Ramos (cell line): ENCODE results near the gene SLCO2A1.

ENCODE experiments used
- in situ Hi-C: fragments of 300-500 bp; cut with MboI; formaldehyde crosslinking; loops from one replicate; pipeline ENCODE4 v1.14.3; 2022; ENCODE audit warnings: low sequenced_read_pairs; ENCODE audit not compliant: unreplicated experiment

SLCO2A1 gene

GRCh38 chr3:133888726-133889340, 140.9 kb downstream of the SLCO2A1 start:
- in situ Hi-C loops = no loop called here

DNA sequence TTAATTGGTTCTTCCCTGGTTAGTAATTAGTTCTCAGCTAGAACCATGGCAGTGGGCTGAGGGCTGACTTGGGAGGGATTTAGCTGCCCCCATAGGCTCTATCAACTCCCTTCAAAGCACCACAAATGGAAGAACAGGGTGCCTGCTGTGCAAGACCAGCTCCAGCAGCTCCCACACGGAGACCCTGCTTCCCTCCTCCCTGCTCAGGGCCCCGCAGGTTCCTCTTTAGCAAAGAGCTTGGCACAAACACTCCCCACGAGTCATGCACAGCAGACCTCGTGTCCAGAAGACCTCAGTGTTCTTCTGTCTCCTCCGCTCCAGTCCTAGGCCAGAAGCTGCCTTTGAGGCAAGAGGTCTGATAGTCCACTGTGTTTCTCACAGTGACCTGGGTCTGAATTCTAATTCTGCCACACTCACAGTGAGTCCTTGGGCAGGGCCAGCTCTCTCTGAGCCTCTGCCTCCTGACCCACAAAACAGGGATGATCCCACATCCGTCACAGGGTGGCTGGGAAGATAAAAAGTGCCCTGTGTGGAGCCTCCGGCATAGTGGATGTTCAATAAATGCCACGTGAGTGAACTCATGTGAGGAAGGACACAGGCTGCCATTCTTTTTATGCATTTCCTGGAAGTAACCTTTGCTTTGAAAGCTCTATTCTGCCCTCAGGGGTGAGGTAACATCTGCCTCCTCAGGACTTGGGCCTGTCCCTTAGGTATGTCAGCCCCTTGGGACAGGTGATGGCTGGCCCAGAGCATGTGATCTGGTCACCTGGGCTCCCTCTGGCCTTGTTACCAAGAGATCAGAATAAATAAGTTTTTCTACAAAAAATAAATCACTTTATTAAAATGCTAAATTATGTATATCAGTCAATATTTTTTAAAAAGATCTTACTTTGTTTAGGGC, 141.7 kb downstream of the SLCO2A1 start:
- in situ Hi-C loops = no loop called here

GRCh38 chr3:133887074-133887802, 142.5 kb downstream of the SLCO2A1 start:
- in situ Hi-C loops = no loop called here

DNA sequence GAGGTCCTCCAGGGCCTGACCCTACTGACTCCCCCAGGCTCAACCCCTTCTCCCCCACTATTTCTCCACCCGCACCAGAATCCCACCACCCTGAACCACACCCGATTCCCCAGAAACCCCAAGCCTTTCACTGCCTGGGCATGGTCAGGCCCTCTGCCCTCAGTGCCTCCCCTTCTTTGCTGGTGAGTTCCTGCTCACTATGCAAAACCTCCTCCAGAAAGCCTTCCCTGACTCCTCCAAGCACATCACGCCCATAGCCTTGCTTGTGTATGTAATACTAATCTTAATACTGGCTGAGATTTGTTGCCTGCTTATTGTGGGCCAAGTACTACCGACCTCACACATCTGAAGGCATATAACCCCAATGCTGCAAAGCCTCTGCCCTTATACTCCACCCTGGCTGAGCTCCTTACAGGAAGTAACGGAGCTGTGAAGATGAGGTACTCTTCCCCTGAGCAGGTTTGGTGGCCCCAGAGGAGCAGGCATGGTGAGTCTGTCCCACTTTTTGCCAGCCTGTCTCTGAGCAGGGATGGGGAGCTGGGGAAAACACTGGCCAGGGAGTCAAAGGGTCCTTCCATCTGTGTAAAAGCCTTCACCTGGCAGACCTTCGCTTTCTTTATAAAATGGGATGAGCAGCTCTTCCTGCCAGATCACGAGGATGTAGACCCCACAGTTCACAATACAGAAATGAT, 143.5 kb downstream of the SLCO2A1 start:
- in situ Hi-C loops = no loop called here

- in situ Hi-C loops = no loop called here
These were observed 144.6 kb downstream of the SLCO2A1 start for GRCh38 chr3:133884887-133885711.

- in situ Hi-C loops = no loop called here
These were observed 145.5 kb downstream of the SLCO2A1 start for GRCh38 chr3:133884054-133884886.

DNA sequence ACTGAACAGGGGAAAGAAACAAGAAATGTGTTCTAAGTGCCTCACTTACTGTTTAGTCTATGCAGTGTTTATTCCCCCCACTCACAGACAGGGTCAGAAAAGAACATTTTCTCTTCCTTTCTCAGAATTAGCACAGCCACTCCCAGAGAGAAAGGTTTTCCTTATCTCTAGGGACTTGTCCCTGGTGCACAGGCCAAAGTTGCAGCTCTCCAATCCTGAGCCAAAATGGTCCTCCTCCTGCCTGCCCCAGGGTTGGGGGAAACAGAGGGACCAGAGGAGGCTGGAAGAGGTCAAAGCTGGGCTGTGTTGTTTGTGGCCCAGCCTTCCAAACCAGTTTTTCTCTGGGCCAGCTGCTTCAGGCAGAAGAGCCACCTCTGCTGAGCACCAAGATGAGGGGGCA, 146.1 kb downstream of the SLCO2A1 start:
- in situ Hi-C loops = no loop called here

DNA sequence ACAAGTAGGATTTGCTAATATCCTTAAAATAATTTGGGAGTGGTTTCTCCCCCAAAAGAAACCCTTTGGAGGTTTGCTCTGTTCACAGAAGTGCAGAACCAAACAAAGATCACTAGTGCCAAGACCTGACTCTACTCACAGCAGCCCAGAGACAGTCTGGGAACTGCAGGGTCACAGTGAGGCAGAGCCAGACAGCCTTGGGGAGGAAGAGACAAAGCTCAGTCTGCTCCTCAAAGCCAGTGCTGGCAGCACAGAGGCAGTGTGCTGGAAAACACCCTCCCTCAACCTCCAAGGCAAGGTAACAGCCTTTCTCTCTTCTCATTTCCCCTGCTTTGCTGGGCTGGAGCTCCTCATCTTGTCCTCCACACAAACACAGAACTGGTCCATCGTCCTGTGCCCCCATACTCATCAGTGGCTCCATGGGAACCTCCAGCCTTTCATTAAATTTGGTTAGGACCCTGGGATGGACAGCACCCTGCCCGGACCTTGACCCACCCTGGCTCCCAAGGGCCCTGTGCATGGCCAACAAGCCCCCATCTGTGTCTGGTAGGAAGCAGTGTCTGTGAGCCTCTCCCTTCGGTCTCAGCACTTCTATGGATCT, 146.6 kb downstream of the SLCO2A1 start:
- in situ Hi-C loops = no loop called here

DNA sequence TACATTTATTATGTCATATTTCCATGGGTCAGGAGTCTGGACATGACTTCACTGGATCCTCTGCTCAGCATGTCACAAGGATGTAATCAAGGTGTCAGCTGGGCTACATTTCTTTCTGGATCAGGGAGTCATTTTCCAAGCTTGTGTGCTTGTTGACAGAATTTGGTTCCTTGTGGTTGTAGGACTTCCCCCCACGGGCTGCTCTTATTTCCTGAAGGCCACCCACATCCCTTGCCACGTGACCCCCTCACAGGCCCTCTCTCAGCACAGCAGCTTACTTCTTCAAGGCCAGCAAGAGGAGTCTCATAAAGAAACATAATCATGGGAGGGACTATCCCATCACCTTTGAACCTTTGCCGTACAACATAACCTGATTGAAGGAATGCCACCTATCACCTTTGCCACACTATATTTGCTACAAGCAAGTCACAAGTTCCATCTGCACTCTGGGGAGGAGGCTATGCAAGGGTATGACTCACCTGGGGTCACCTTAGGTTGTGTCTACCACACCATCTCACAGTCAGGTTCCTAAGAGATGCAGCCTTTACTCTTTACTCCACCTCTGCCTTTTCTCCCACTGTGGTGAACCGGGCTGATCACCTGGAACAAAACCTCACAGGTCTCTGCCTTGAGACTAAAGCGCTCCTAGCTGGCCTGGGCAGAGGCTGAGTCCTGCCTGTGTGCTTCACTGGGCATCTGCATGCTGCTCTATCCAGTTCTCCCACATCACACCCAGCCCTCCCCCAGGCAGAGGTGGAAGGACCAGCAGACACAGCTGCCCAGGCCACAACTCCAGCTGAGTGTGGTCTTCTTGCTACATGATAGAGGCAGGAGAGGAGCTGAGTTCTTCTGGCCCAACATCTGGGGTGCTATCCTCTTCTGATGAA, 147.5 kb downstream of the SLCO2A1 start:
- in situ Hi-C loops = no loop called here

GRCh38 chr3:133881492-133881891, 148.2 kb downstream of the SLCO2A1 start:
- in situ Hi-C loops = no loop called here

DNA sequence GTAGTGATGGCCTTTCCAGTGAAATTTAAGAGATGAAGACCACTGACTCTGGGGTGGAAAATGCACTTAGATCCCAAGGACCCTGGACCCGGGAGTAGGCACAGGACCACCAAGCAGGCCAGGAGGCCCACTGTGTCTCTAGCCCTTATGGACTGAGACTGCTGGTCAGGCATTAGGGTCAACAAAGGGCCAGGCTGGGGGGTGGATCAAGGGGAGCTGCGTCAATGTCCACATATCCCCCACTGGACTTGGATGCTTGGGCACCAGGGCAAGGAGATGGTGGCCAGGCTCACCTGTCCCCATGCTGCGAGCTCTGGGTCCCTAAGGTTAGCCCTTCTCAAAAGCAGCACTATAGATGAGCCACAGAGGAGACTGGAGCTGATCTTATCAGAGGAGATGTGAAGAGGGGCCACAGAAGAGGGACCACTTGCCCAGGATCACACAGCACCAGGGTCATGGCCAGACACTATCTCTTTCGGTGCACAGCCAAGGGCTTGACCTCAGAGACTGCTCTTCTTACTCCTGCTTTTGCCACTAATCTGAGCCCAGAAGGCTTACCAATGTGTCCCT, 148.8 kb downstream of the SLCO2A1 start:
- in situ Hi-C loops = no loop called here

DNA sequence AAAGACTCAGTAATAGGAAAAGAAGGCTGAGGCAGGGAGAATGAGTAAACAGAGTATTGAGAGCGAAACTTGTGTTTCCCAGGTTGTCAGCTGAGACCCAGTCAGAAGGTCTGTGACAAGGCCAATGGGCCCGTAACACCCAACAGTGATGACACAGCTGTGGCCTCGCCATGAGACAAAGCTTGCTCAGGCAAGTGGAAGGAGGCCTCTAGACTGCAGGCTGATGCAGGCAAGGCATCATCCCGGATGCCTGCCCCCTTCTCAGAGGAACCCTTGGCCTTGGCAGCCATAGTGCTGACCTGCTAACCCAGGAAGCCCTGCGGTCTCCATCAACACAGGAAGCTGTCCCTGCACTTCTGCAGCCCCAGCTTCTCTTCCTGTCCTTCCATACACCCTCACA, 149.4 kb downstream of the SLCO2A1 start:
- in situ Hi-C loops = no loop called here

DNA sequence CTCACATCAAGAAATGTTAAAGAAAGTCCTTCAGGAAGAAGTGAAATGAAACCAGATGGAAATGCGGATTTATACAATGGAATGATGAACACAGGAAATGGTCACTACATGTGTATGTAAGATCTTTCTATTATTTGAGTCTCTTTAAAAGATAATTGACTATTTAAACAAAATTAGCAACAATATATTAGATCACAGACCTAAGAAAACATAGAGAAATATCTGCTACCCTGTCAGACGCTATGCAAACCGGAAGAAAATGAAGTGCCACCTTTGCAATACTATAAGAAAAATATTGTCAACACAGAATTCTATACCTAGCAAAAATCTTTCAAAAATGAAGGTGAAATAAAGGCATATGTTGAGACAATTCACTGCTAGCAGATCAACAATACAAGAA, 151.2 kb downstream of the SLCO2A1 start:
- in situ Hi-C loops = no loop called here
